Memory B cell (primary cell): ENCODE data around the gene SGMS1.
A peak's percentile ranks its signal among the peaks of the same experiment; 100 is the strongest.
"Not testable (repeated sequence)": the region's sequence is repeated elsewhere in the genome, so short reads cannot be mapped to it uniquely, and the experiment has no call there.

Source experiments
- ATAC-seq: fragments of 150-1000 bp; cut with Tn5 transposase; 2 replicates; pipeline ENCODE4 v1.10.0; 2021; ENCODE audit warnings: low read depth, mild to moderate bottlenecking, moderate library complexity
- DNase-seq, 2 donors: peaks; one replicate each; pipeline ENCODE4 v3.0.0; 2022; ENCODE audit warnings: low spot score in 2 of 2
- H3K27ac Mint-ChIP-seq: one replicate; pipeline ENCODE4 v1.8.0; 2022; ENCODE audit warnings: mild to moderate bottlenecking, moderate library complexity, mixed read lengths
- H3K27me3 Mint-ChIP-seq: one replicate; pipeline ENCODE4 v1.8.0; 2022; ENCODE audit warnings: mixed read lengths
- H3K36me3 Mint-ChIP-seq: one replicate; pipeline ENCODE4 v1.8.0; 2022; ENCODE audit warnings: mild to moderate bottlenecking, mixed read lengths
- H3K4me1 Mint-ChIP-seq: one replicate; pipeline ENCODE4 v1.8.0; 2022; ENCODE audit warnings: mixed read lengths
- H3K4me3 Mint-ChIP-seq: one replicate; pipeline ENCODE4 v1.8.0; 2022; ENCODE audit warnings: mild to moderate bottlenecking, moderate library complexity, mixed read lengths
- H3K9me3 Mint-ChIP-seq: one replicate; pipeline ENCODE4 v1.8.0; 2022; ENCODE audit warnings: mixed read lengths

The SGMS1 gene

GRCh38 chr10:50556237-50557120 is 67.3 kb downstream of the SGMS1 start:
- H3K4me3 Mint-ChIP-seq: no peak overlapping the region
- peaks cover 19% of the 10 kb centered on the region for H3K4me1 Mint-ChIP-seq
- DNase-seq (no peak), ATAC-seq (no peak)
- H3K27me3 Mint-ChIP-seq: no peaks in the 10 kb centered on the region
- H3K9me3 Mint-ChIP-seq: no peaks in the 10 kb centered on the region
- H3K27ac Mint-ChIP-seq: no peak overlapping the region
- H3K36me3 Mint-ChIP-seq: peaks cover 2% of the 10 kb centered on the region

- no peak overlapping the region for H3K4me3 Mint-ChIP-seq
- H3K4me1 Mint-ChIP-seq: peaks cover 28% of the 10 kb centered on the region
- H3K27me3 Mint-ChIP-seq: no peaks in the 10 kb centered on the region
- H3K27ac Mint-ChIP-seq: no peak overlapping the region
- DNase-seq: no peak
- ATAC-seq: no peak
- H3K9me3 Mint-ChIP-seq: no peaks in the 10 kb centered on the region
- H3K36me3 Mint-ChIP-seq: peaks cover 2% of the 10 kb centered on the region
Measured at GRCh38 chr10:50554995-50555568, 68.7 kb downstream of the SGMS1 start.

GRCh38 chr10:50554376-50554994 is 69.3 kb downstream of the SGMS1 start:
- Mint-ChIP-seq H3K27ac (no peak overlapping the region), H3K4me3 (no peak overlapping the region), H3K36me3 (peaks cover 2% of the 10 kb centered on the region), H3K4me1 (peaks cover 28% of the 10 kb centered on the region), H3K27me3 (no peaks in the 10 kb centered on the region), H3K9me3 (no peaks in the 10 kb centered on the region)
- DNase-seq: no peak
- no peak for ATAC-seq

- Mint-ChIP-seq H3K36me3 (peaks cover 6% of the 10 kb centered on the region), H3K27ac (peak overlapping the region; percentile 21), H3K27me3 (no peaks in the 10 kb centered on the region), H3K4me1 (peaks cover 34% of the 10 kb centered on the region), H3K4me3 (no peak overlapping the region), H3K9me3 (no peaks in the 10 kb centered on the region)
- DNase-seq (no peak), ATAC-seq (peak; percentile 56)
Measured at GRCh38 chr10:50552771-50553535, 70.8 kb downstream of the SGMS1 start.

GRCh38 chr10:50552308-50552707 is 71.4 kb downstream of the SGMS1 start:
- Mint-ChIP-seq H3K27ac (peak overlapping the region; percentile 21), H3K4me3 (no peak overlapping the region), H3K4me1 (peaks cover 37% of the 10 kb centered on the region), H3K36me3 (peaks cover 8% of the 10 kb centered on the region), H3K9me3 (no peaks in the 10 kb centered on the region), H3K27me3 (no peaks in the 10 kb centered on the region)
- ATAC-seq (no peak), DNase-seq (no peak)

GRCh38 chr10:50551894-50552293 is 71.9 kb downstream of the SGMS1 start:
- peaks cover 37% of the 10 kb centered on the region for H3K4me1 Mint-ChIP-seq

GRCh38 chr10:50550291-50550839 is 73.4 kb downstream of the SGMS1 start:
- H3K4me1 Mint-ChIP-seq: peaks cover 34% of the 10 kb centered on the region
- no peaks in the 10 kb centered on the region for H3K27me3 Mint-ChIP-seq
- H3K4me3 Mint-ChIP-seq: no peak overlapping the region

More at GRCh38 chr10:50551894-50552293, 71.9 kb downstream of the SGMS1 start:
- DNase-seq: no peak
- Mint-ChIP-seq H3K4me3 (no peak overlapping the region), H3K9me3 (no peaks in the 10 kb centered on the region), H3K27me3 (no peaks in the 10 kb centered on the region), H3K27ac (no peak overlapping the region), H3K36me3 (peaks cover 8% of the 10 kb centered on the region)
- ATAC-seq: no peak

GRCh38 chr10:50549186-50549585 is 74.6 kb downstream of the SGMS1 start:
- not testable (repeated sequence) for H3K9me3 Mint-ChIP-seq, H3K27ac Mint-ChIP-seq

More at GRCh38 chr10:50550291-50550839, 73.4 kb downstream of the SGMS1 start:
- no peak for DNase-seq
- Mint-ChIP-seq H3K27ac (no peak overlapping the region), H3K9me3 (no peaks in the 10 kb centered on the region), H3K36me3 (peaks cover 6% of the 10 kb centered on the region)
- ATAC-seq: no peak

GRCh38 chr10:50548481-50548880 is 75.3 kb downstream of the SGMS1 start:
- H3K4me1 Mint-ChIP-seq: peaks cover 44% of the 10 kb centered on the region
- H3K27ac Mint-ChIP-seq, H3K9me3 Mint-ChIP-seq, ATAC-seq, DNase-seq, H3K27me3 Mint-ChIP-seq, H3K4me3 Mint-ChIP-seq, H3K36me3 Mint-ChIP-seq: not testable (repeated sequence)

More at GRCh38 chr10:50549186-50549585, 74.6 kb downstream of the SGMS1 start:
- H3K4me1 Mint-ChIP-seq: peaks cover 44% of the 10 kb centered on the region
- not testable (repeated sequence) for DNase-seq, H3K36me3 Mint-ChIP-seq, H3K27me3 Mint-ChIP-seq, H3K4me3 Mint-ChIP-seq, ATAC-seq

- H3K27me3 Mint-ChIP-seq, H3K36me3 Mint-ChIP-seq, H3K4me3 Mint-ChIP-seq, ATAC-seq, H3K9me3 Mint-ChIP-seq, H3K27ac Mint-ChIP-seq, DNase-seq: not testable (repeated sequence)
- H3K4me1 Mint-ChIP-seq: peaks cover 57% of the 10 kb centered on the region
Measured at GRCh38 chr10:50546287-50546686, 77.5 kb downstream of the SGMS1 start.

GRCh38 chr10:50545846-50546245 is 77.9 kb downstream of the SGMS1 start:
- Mint-ChIP-seq H3K27ac (no peak overlapping the region), H3K4me3 (no peak overlapping the region), H3K36me3 (peaks cover 6% of the 10 kb centered on the region), H3K9me3 (no peaks in the 10 kb centered on the region), H3K4me1 (peaks cover 56% of the 10 kb centered on the region), H3K27me3 (no peaks in the 10 kb centered on the region)
- DNase-seq (no peak), ATAC-seq (no peak)

GRCh38 chr10:50544857-50545429 is 78.8 kb downstream of the SGMS1 start:
- Mint-ChIP-seq H3K4me1 (peaks cover 59% of the 10 kb centered on the region), H3K4me3 (no peak overlapping the region), H3K36me3 (peaks cover 6% of the 10 kb centered on the region), H3K9me3 (no peaks in the 10 kb centered on the region), H3K27me3 (no peaks in the 10 kb centered on the region), H3K27ac (no peak overlapping the region)
- DNase-seq (no peak), ATAC-seq (no peak)

GRCh38 chr10:50544095-50544856 is 79.5 kb downstream of the SGMS1 start:
- DNase-seq: no peak
- Mint-ChIP-seq H3K36me3 (peaks cover 4% of the 10 kb centered on the region), H3K4me1 (peaks cover 59% of the 10 kb centered on the region), H3K27me3 (no peaks in the 10 kb centered on the region), H3K27ac (no peak overlapping the region), H3K4me3 (no peak overlapping the region), H3K9me3 (no peaks in the 10 kb centered on the region)
- no peak for ATAC-seq
